SK-N-SH treated with all-trans-retinoic acid at 6 μM for 48 hours (cell line): Measurements from ENCODE around the gene PIAS1.
"Not testable (repeated sequence)": the region's sequence is repeated elsewhere in the genome, so short reads cannot be mapped to it uniquely, and the experiment has no call there.

Experiments used
- ATAC-seq: fragments of 200-7000 bp; cut with Tn5 transposase; 3 replicates; pipeline ENCODE4 v1.9.1; 2020; ENCODE audit warnings: mild to moderate bottlenecking, moderate library complexity
- ARNTL ChIP-seq: fragments of 450-650 bp; formaldehyde crosslinking; IDR thresholded peaks from 2 replicates; pipeline ENCODE4 v1.5.0; 2020; ENCODE audit warnings: low read depth, mild to moderate bottlenecking, moderate library complexity, borderline replicate concordance
- BACH2 ChIP-seq: fragments of 250-450 bp; sonication (Bioruptor Pico); IDR thresholded peaks from 2 replicates; pipeline ENCODE4 v1.9.0; 2021; ENCODE audit warnings: mild to moderate bottlenecking, borderline replicate concordance
- ESRRG ChIP-seq: fragments of 250-450 bp; sonication (Bioruptor Pico); IDR thresholded peaks from 2 replicates; pipeline ENCODE4 v1.6.1; 2021; ENCODE audit warnings: mild to moderate bottlenecking
- GLIS3 ChIP-seq: fragments of 250-450 bp; sonication (Bioruptor Pico); IDR thresholded peaks from 2 replicates; pipeline ENCODE4 v1.5.0; 2020; ENCODE audit warnings: mild to moderate bottlenecking, moderate library complexity
- PPARA ChIP-seq: fragments of 250-450 bp; sonication (Bioruptor Pico); IDR thresholded peaks from 2 replicates; pipeline ENCODE4 v1.5.0; 2020; ENCODE audit warnings: mild to moderate bottlenecking, borderline replicate concordance
- RARB ChIP-seq: fragments of 250-450 bp; sonication (Bioruptor Pico); IDR thresholded peaks from 2 replicates; pipeline ENCODE4 v1.8.0; 2021; ENCODE audit warnings: mild to moderate bottlenecking, moderate library complexity
- SNAI2 ChIP-seq: fragments of 250-450 bp; sonication (Bioruptor Pico); IDR thresholded peaks from 2 replicates; pipeline ENCODE4 v1.5.0; 2020; ENCODE audit warnings: mild to moderate bottlenecking, moderate library complexity
- TCF4 ChIP-seq: fragments of 250-450 bp; sonication (Bioruptor Pico); IDR thresholded peaks from 2 replicates; pipeline ENCODE4 v1.8.0; 2021; ENCODE audit warnings: mild to moderate bottlenecking, moderate library complexity, borderline replicate concordance
- TOX ChIP-seq: fragments of 250-450 bp; sonication (Bioruptor Pico); IDR thresholded peaks from 2 replicates; pipeline ENCODE4 v1.8.0; 2021; ENCODE audit warnings: mild to moderate bottlenecking, moderate library complexity, borderline replicate concordance
- ZC3H10 ChIP-seq: fragments of 250-450 bp; sonication (Bioruptor Pico); IDR thresholded peaks from 2 replicates; pipeline ENCODE4 v1.5.1; 2021; ENCODE audit warnings: mild to moderate bottlenecking, moderate library complexity
- ZFP3 ChIP-seq: fragments of 250-450 bp; sonication (Bioruptor Pico); IDR thresholded peaks from 2 replicates; pipeline ENCODE4 v1.5.0; 2020; ENCODE audit warnings: mild to moderate bottlenecking, moderate library complexity
- ZFP30 ChIP-seq: fragments of 450-650 bp; formaldehyde crosslinking; IDR thresholded peaks from 2 replicates; pipeline ENCODE4 v1.5.0; 2022; ENCODE audit warnings: mild to moderate bottlenecking, moderate library complexity
- ZNF565 ChIP-seq: fragments of 450-650 bp; formaldehyde crosslinking; conservative IDR thresholded peaks from 2 replicates; pipeline ENCODE4 v1.5.0; 2020; ENCODE audit warnings: low read depth, mild to moderate bottlenecking, moderate library complexity
- ZNF70 ChIP-seq: fragments of 450-650 bp; formaldehyde crosslinking; IDR thresholded peaks from 2 replicates; pipeline ENCODE4 v1.5.0; 2020; ENCODE audit warnings: mild to moderate bottlenecking, moderate library complexity
- ZNF8 ChIP-seq: fragments of 450-650 bp; formaldehyde crosslinking; IDR thresholded peaks from 2 replicates; pipeline ENCODE4 v1.5.0; 2020; ENCODE audit warnings: mild to moderate bottlenecking, moderate library complexity
- TF ChIP-seq, protein P1 (sequence below): fragments of 250-450 bp; sonication (Bioruptor Pico); IDR thresholded peaks from 2 replicates; pipeline ENCODE4 v1.8.0; 2020; ENCODE audit warnings: mild to moderate bottlenecking, moderate library complexity, borderline replicate concordance
- TF ChIP-seq, protein P2 (sequence below): fragments of 250-450 bp; sonication (Bioruptor Pico); IDR thresholded peaks from 2 replicates; pipeline ENCODE4 v1.5.1; 2020; ENCODE audit warnings: low read depth, mild to moderate bottlenecking, moderate library complexity
- TF ChIP-seq, protein P3 (sequence below): fragments of 250-450 bp; sonication (Bioruptor Pico); IDR thresholded peaks from 2 replicates; pipeline ENCODE4 v1.5.0; 2020; ENCODE audit warnings: mild to moderate bottlenecking, moderate library complexity

The PIAS1 gene

DNA sequence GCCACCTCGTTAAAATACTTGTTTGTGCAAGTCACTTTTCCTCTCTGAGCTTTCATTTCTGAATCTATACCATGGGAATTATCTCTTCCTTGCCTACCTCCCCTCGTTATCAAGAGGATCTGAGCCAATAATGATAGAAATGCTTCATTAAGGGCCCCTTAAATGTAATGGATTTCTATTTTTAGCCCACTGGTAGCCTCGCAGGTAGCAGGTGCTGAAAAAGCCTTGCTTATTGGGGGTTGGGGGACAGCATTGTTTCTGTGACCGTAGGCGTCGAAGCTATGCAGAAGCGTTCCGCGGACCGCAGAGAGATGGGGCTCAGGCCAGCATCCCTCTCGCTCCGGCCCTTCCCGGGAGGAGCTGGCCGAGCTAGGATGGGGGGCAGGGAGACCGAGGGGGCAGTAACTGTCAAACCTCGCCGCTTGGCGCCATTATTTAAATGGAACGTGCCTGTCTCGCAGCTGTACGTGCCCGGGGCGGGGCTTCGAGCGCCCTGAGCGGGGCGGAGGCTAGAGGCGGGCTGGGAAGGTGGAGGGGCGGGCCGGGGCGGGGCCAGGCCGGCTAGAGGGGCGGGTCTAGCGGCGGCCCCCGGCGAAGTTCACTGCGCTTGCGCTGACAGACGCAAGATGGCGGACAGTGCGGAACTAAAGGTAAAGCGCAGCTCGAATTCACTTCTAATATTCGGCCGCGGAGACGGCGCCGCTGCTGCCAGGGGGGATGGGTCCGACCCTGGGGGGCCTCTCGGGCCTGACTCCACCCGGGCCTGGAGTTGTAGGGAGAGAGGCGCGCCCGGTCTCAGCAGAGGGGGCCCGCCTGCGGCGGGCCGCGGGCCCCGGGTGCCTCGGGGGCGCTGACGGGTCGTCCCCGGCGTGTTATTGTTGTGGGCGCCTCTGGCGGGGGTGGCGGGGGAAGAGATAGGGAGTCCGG is at the start of gene PIAS1:
TSS of gene PIAS1 (plus strand) at position 615 of the 927 bp plus-strand sequence. CDS start at position 627, 12 bp downstream.
- ATAC-seq, result peak; percentile 95
- TF ChIP-seq SNAI2 (CRISPR knock-in tag), result no peak
- TF ChIP-seq PPARA (CRISPR knock-in tag), result no peak
- TF ChIP-seq, protein P1, sequence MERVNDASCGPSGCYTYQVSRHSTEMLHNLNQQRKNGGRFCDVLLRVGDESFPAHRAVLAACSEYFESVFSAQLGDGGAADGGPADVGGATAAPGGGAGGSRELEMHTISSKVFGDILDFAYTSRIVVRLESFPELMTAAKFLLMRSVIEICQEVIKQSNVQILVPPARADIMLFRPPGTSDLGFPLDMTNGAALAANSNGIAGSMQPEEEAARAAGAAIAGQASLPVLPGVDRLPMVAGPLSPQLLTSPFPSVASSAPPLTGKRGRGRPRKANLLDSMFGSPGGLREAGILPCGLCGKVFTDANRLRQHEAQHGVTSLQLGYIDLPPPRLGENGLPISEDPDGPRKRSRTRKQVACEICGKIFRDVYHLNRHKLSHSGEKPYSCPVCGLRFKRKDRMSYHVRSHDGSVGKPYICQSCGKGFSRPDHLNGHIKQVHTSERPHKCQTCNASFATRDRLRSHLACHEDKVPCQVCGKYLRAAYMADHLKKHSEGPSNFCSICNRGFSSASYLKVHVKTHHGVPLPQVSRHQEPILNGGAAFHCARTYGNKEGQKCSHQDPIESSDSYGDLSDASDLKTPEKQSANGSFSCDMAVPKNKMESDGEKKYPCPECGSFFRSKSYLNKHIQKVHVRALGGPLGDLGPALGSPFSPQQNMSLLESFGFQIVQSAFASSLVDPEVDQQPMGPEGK (CRISPR knock-in tag), result 0 out of 2 replicates have a peak, but pooled peaks have one; percentile 32
- TF ChIP-seq TOX (CRISPR knock-in tag), result no peak

DNA sequence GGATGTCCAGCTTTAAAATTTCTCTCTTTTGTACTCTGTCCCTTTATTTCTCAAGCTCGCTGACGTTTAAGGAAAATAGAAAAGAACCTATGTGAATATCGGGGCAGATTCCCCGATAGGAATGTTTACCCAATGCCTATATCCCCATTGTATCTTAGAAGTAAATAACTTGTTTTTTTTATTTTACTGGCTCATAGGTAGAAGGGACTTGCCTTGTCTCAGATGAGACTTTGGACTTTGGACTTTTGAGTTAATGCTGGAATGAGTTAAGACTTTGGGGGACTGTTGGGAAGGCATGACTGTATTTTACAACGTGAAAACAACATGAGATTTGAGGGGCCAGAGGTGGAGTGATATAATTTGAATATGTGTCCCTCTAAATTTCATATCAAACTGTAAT is 46.5 kb upstream of the PIAS1 start:
- ATAC-seq, result not testable (repeated sequence)

DNA sequence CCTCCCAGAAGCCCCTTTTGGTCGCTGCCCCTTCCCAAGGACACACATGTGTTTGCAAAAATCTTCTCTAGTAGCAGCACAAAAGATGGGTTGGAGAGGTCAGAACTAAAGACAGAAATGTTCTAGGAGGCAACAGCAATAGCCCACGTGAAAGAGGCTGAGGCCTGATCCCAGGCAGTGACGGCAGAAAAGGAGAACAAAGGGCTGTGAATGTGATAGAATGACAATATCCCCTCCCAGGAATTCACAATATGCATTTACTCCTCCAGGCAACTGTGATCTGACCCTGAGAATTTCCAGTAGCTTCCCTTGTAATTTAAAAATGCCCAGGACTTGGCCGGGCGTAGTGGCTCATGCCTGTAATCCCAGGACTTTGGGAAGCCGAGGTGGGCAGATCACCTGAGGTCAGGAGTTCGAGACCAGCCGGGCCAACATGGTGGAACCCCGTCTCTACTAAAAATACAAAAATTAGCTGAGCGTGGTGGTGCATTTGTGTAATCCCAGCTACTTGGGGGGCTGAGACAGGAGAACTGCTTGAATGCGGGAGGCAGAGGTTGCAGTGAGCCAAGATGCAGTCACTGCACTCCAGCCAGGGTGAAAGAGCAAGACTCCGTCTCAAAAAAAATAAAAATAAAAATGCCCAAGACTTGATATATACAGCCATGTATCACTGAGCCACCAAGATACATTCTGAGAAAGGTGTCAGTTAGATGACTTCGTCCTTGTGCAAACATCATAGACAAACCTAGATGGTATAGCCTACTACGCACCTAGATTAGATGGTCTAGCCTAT is 43.6 kb upstream of the PIAS1 start:
- no peak for ATAC-seq
- TF ChIP-seq TOX (CRISPR knock-in tag) (no peak), ZFP30 (no peak), ARNTL (CRISPR knock-in tag) (no peak), ZFP3 (CRISPR knock-in tag) (no peak)
- TF ChIP-seq, all 23 proteins: peak for 0

DNA sequence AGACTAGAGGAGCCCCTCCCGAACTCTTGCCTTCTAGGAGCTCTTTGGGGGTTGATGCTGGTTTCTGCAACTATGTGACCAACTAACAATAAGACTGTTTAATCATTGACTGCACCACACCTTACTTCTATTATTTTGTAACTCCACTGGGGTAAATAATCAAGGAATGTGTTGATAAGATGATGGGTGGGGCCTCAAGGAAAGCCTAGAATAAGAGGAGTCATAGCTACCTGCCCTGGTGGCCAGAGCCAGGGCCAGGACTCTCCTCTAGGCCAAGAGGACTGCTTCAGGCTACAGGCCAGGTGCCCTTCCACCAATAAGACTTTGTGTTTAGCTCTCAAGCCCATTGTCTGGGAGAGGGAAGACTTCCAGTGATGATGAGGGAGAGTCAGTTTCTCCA is 41.2 kb upstream of the PIAS1 start:
- TF ChIP-seq SNAI2 (CRISPR knock-in tag) (no peak), ZNF565 (CRISPR knock-in tag) (no peak), ARNTL (CRISPR knock-in tag) (no peak), RARB (no peak), ZFP30 (no peak), GLIS3 (CRISPR knock-in tag) (no peak), TCF4 (no peak), ZNF8 (CRISPR knock-in tag) (no peak), ESRRG (no peak), PPARA (CRISPR knock-in tag) (no peak), BACH2 (no peak), ZC3H10 (no peak), ZFP3 (CRISPR knock-in tag) (no peak), ZNF70 (CRISPR knock-in tag) (no peak), TOX (CRISPR knock-in tag) (no peak)
- TF ChIP-seq, protein P2, sequence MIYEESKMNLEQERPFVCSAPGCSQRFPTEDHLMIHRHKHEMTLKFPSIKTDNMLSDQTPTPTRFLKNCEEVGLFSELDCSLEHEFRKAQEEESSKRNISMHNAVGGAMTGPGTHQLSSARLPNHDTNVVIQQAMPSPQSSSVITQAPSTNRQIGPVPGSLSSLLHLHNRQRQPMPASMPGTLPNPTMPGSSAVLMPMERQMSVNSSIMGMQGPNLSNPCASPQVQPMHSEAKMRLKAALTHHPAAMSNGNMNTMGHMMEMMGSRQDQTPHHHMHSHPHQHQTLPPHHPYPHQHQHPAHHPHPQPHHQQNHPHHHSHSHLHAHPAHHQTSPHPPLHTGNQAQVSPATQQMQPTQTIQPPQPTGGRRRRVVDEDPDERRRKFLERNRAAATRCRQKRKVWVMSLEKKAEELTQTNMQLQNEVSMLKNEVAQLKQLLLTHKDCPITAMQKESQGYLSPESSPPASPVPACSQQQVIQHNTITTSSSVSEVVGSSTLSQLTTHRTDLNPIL (CRISPR knock-in tag), result no peak
- ATAC-seq, result no peak

DNA sequence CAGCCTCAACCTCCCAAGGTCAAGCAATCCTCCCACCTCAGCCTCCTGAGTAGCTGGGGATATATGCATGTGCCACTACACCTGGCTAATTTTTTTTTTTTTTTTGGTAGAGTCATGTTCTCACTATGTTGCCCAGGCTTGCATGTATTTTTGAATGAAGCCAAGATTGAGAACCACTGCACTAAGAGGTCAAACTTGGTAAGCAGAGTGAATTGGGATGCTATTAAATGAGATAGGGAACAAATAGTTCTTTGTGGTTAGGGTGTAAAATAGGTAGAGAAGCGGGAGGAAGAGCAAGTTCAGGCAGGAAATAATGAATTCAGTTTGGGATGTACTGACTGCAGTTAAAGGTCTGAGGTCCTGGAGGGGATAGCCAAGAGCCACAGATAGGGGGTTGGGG is 39.9 kb upstream of the PIAS1 start:
- TF ChIP-seq, protein P3, sequence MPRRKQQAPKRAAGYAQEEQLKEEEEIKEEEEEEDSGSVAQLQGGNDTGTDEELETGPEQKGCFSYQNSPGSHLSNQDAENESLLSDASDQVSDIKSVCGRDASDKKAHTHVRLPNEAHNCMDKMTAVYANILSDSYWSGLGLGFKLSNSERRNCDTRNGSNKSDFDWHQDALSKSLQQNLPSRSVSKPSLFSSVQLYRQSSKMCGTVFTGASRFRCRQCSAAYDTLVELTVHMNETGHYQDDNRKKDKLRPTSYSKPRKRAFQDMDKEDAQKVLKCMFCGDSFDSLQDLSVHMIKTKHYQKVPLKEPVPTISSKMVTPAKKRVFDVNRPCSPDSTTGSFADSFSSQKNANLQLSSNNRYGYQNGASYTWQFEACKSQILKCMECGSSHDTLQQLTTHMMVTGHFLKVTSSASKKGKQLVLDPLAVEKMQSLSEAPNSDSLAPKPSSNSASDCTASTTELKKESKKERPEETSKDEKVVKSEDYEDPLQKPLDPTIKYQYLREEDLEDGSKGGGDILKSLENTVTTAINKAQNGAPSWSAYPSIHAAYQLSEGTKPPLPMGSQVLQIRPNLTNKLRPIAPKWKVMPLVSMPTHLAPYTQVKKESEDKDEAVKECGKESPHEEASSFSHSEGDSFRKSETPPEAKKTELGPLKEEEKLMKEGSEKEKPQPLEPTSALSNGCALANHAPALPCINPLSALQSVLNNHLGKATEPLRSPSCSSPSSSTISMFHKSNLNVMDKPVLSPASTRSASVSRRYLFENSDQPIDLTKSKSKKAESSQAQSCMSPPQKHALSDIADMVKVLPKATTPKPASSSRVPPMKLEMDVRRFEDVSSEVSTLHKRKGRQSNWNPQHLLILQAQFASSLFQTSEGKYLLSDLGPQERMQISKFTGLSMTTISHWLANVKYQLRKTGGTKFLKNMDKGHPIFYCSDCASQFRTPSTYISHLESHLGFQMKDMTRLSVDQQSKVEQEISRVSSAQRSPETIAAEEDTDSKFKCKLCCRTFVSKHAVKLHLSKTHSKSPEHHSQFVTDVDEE (CRISPR knock-in tag), result no peak
- TF ChIP-seq ARNTL (CRISPR knock-in tag), result no peak
- TF ChIP-seq, protein P2 (CRISPR knock-in tag), result no peak
- no peak for TF ChIP-seq BACH2
- no peak for TF ChIP-seq ZFP30
- no peak for TF ChIP-seq ZFP3 (CRISPR knock-in tag)
- TF ChIP-seq RARB, result no peak
- no peak for TF ChIP-seq ZNF70 (CRISPR knock-in tag)
- TF ChIP-seq, protein P1 (CRISPR knock-in tag), result no peak
- TF ChIP-seq GLIS3 (CRISPR knock-in tag), result no peak
- TF ChIP-seq SNAI2 (CRISPR knock-in tag), result no peak
- no peak for TF ChIP-seq TCF4
- TF ChIP-seq ZNF565 (CRISPR knock-in tag), result no peak
- no peak for ATAC-seq
